BE2C (cell line): ENCODE data around the gene KRT34.

ENCODE experiments used
- DNase-seq: peaks from one replicate; pipeline ENCODE4 v3.0.0-alpha.2; 2020
- H3K27me3 ChIP-seq: fragments of 250-450 bp; sonication (Bioruptor Pico); 2 replicates; pipeline ENCODE4 v1.5.1; 2020; ENCODE audit warnings: mild to moderate bottlenecking
- H3K36me3 ChIP-seq: fragments of 250-450 bp; sonication (Bioruptor Pico); 2 replicates; pipeline ENCODE4 v1.5.1; 2020; ENCODE audit warnings: mild to moderate bottlenecking
- H3K4me1 ChIP-seq: fragments of 250-450 bp; sonication (Bioruptor Pico); 2 replicates; pipeline ENCODE4 v1.5.1; 2020
- H3K4me3 ChIP-seq: 2 replicates; pipeline ENCODE4 v1.5.1; 2011; ENCODE audit warnings: low read depth, low read length
- H3K9me3 ChIP-seq: fragments of 250-450 bp; sonication (Bioruptor Pico); 2 replicates; pipeline ENCODE4 v1.5.1; 2020
- TF ChIP-seq, protein P1 (sequence below): IDR thresholded peaks from 2 replicates; pipeline ENCODE4 v1.5.1; 2012; ENCODE audit warnings: mild to moderate bottlenecking, low read depth, low read length

Gene KRT34

DNA sequence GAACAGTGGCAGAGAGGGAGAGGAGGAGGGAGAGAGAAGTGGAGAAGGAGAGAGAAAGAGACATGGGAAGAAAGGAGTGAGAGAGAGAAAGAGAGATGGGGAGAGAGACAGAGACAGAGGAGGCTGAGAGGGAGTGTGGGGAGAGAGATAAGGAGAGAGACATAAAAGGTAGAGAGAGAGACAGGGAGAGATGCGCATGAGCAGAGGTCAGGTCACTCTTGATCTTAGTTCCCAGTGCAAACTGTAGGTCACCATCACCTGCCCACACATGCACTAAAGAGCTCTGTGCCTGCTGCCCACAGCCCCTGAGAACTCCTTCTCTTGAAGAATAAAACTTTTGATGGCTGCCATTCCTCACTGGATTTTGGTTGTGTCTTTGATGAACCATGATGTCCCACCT, 46.4 kb downstream of the KRT34 start:
- DNase-seq = no peak
- no peaks in the 10 kb centered on the region for H3K4me1 ChIP-seq
- no peaks in the 10 kb centered on the region for H3K36me3 ChIP-seq
- H3K27me3 ChIP-seq = peaks cover 10% of the 10 kb centered on the region
- H3K4me3 ChIP-seq = no peak overlapping the region
- TF ChIP-seq, protein P1, sequence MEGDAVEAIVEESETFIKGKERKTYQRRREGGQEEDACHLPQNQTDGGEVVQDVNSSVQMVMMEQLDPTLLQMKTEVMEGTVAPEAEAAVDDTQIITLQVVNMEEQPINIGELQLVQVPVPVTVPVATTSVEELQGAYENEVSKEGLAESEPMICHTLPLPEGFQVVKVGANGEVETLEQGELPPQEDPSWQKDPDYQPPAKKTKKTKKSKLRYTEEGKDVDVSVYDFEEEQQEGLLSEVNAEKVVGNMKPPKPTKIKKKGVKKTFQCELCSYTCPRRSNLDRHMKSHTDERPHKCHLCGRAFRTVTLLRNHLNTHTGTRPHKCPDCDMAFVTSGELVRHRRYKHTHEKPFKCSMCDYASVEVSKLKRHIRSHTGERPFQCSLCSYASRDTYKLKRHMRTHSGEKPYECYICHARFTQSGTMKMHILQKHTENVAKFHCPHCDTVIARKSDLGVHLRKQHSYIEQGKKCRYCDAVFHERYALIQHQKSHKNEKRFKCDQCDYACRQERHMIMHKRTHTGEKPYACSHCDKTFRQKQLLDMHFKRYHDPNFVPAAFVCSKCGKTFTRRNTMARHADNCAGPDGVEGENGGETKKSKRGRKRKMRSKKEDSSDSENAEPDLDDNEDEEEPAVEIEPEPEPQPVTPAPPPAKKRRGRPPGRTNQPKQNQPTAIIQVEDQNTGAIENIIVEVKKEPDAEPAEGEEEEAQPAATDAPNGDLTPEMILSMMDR = no peak
- no peaks in the 10 kb centered on the region for H3K9me3 ChIP-seq

DNA sequence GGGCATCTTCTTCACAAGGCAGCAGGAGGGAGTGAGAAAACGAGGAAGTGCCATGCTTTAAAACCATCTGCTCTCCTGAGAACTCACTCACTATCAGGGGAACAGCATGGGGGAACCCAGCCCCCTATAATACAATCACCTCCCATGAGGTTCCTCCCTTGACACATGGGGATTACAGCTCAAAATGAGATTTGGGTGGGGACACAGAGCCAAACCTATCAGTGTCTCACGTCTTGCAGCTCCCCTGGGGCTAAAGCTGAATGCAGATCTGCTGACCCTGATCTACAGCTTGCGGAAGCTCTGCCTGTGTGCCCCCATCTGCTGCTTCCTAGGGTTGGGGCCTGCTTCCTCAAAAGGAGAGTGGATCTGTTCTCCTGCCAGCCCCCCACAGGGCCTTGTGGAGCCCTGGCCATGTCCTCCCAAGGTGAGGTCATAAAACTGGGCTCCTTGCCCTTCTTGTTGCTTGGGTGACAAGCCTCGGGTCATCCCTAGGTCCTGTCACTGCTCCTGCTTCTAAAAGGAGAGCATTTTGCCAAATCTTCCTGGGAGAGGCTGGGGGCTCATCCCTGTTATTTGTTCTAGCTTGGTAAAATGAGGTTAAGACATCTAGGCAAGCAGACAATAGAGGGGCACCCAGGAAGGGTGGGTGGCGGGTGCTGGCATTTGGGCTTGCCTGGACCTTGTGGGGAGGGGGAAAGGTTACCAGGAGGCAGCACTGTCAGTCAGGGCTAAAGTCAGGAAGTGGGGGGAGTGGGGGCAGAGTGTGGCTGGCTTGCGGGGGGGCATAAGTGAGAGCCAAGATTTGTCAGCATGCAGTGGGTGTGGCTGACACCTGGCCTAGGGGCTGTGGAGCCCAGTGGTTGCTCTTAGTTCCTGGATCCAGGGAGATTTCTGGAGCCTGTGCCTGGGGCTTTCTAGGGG, 47.5 kb downstream of the KRT34 start:
- no peaks in the 10 kb centered on the region for H3K36me3 ChIP-seq
- no peak for DNase-seq
- H3K4me1 ChIP-seq = no peaks in the 10 kb centered on the region
- H3K27me3 ChIP-seq = peaks cover 9% of the 10 kb centered on the region
- TF ChIP-seq, protein P1 = no peak
- no peaks in the 10 kb centered on the region for H3K9me3 ChIP-seq
- H3K4me3 ChIP-seq = no peak overlapping the region

GRCh38 chr17:41333836-41334235, 48.3 kb downstream of the KRT34 start:
- Histone ChIP-seq H3K27me3 (peaks cover under 1% of the 10 kb centered on the region), H3K4me1 (no peaks in the 10 kb centered on the region), H3K9me3 (no peaks in the 10 kb centered on the region), H3K4me3 (no peak overlapping the region), H3K36me3 (no peaks in the 10 kb centered on the region)
- DNase-seq = no peak
- TF ChIP-seq, protein P1 = no peak

DNA sequence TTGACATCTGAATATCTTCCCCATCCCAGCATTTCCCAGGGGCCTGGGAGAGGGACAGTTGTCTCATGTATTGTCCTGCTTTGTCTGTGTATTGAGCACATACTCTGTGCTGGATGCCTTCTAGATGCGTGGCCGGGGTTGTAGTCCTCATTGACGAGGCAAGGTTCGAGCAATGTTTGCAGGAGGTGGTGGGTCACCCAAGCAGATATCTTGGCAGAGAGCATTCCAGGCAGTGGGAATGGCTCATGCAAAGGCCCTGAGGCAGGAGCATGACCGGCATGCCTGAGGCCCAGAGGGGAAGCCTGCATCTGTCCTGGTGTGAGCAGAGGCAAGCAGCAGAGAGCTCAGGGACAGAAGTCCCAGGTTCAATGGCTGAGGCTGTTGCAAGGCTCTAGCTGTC, 49.0 kb downstream of the KRT34 start:
- Histone ChIP-seq H3K36me3 (no peaks in the 10 kb centered on the region), H3K4me1 (no peaks in the 10 kb centered on the region), H3K9me3 (no peaks in the 10 kb centered on the region), H3K27me3 (no peaks in the 10 kb centered on the region; the same call in 1 of the 2 replicates), H3K4me3 (no peak overlapping the region)
- TF ChIP-seq, protein P1 = no peak
- DNase-seq = no peak

GRCh38 chr17:41332239-41332638, 49.9 kb downstream of the KRT34 start:
- Histone ChIP-seq H3K4me1 (no peaks in the 10 kb centered on the region), H3K27me3 (no peaks in the 10 kb centered on the region; the same call in 1 of the 2 replicates), H3K36me3 (no peaks in the 10 kb centered on the region), H3K4me3 (no peak overlapping the region), H3K9me3 (no peaks in the 10 kb centered on the region)
- TF ChIP-seq, protein P1 = no peak
- DNase-seq = no peak

GRCh38 chr17:41331606-41332005, 50.5 kb downstream of the KRT34 start:
- DNase-seq = no peak
- Histone ChIP-seq H3K36me3 (no peaks in the 10 kb centered on the region), H3K9me3 (no peaks in the 10 kb centered on the region), H3K4me1 (no peaks in the 10 kb centered on the region), H3K4me3 (no peak overlapping the region), H3K27me3 (no peaks in the 10 kb centered on the region; the same call in 1 of the 2 replicates)
- TF ChIP-seq, protein P1 = no peak
